ENCODE results near the gene ORC6.

ORC6 gene, protein sequence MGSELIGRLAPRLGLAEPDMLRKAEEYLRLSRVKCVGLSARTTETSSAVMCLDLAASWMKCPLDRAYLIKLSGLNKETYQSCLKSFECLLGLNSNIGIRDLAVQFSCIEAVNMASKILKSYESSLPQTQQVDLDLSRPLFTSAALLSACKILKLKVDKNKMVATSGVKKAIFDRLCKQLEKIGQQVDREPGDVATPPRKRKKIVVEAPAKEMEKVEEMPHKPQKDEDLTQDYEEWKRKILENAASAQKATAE

DNA sequence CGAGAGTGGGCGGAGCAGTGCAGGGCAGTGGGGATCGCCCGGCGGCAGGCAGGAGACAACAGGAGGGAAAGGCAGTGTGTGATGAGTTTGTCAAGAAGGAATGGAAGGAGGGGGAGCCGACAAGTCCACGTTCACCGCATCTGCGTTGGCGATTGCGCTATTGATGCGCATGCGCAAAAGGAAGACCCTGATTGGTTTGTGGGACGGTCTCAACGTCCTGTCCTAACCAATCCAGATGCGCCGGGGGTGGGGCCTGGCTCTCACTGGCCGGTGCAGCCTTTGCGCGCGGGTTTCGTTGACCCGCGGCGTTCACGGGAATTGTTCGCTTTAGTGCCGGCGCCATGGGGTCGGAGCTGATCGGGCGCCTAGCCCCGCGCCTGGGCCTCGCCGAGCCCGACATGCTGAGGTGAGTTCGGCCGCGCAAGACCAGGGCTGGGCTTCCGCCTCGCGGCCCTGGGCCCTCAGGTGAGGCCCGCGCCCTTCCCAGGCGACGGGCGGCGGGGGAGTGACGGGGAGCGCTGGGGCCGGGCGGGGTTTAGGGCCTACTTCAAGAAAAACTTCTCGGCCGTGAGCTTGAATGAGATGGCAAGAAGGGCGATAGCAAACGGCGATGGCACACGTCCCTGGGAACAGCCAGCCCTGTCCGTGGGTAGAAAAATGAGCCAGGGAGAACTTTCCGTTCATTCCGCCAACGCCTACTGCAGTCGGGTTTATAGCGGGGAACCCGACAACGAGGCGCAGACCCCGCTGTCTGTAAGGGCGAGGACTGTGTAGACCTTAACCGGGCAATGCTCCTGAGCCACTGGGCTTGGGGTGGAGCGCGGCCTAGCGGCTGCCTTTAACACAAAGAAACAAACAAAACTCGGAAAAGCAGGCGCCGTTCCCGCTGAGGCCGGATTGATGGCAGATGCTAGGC is at the start of gene ORC6:
ORC6 (plus strand) TSS at position 295 of the 916 bp plus-strand sequence; CDS start at position 342, 47 bp downstream.
- Histone ChIP-seq H3K4me3 (ENCODE audit: low read depth in 1 of 2, low read length in 1 of 2) (peak within 1 kb of the TSS; percentile 83 to 98), H3K4me1 (ENCODE audit: control insufficient read depth in 1 of 2, insufficient read depth in 1 of 2, low read depth in 1 of 2, low read length in 1 of 2) (peaks cover 54 to 59% of the 10 kb centered on the region in 2 experiments), H3K36me3 (no peaks in the 10 kb centered on the region), H3K27ac (peak within 1 kb of the TSS; percentile 91), H3K9me3 (no peaks in the 10 kb centered on the region), H3K27me3 (no peaks in the 10 kb centered on the region)
- TF ChIP-seq CTCF (IDR thresholded peaks at IDR 0.05), result peak; percentile 63

- H3K27me3 ChIP-seq, result no peaks in the 10 kb centered on the region
- H3K36me3 ChIP-seq, result peaks cover 19% of the 10 kb centered on the region
- peaks cover 8 to 11% of the 10 kb centered on the region in 2 experiments for H3K4me1 ChIP-seq (ENCODE audit: control insufficient read depth in 1 of 2, insufficient read depth in 1 of 2, low read depth in 1 of 2, low read length in 1 of 2)
- no peaks in the 10 kb centered on the region for H3K9me3 ChIP-seq
- no peak overlapping the region for H3K4me3 ChIP-seq (ENCODE audit: low read depth in 1 of 2, low read length in 1 of 2)
- H3K27ac ChIP-seq, result no peak overlapping the region
- TF ChIP-seq CTCF (IDR thresholded peaks at IDR 0.05), result no peak
Measured at GRCh38 chr16:46648656-46649055, 40.8 kb upstream of the ORC6 start.

- H3K27ac ChIP-seq, result no peak overlapping the region
- no peak for TF ChIP-seq CTCF (IDR thresholded peaks at IDR 0.05)
Measured at GRCh38 chr16:46649588-46650253, 39.7 kb upstream of the ORC6 start.

GRCh38 chr16:46650254-46650623 is 39.2 kb upstream of the ORC6 start:
- Histone ChIP-seq H3K27ac (no peak overlapping the region), H3K4me3 (ENCODE audit: low read depth in 1 of 2, low read length in 1 of 2) (no peak overlapping the region), H3K9me3 (no peaks in the 10 kb centered on the region), H3K27me3 (no peaks in the 10 kb centered on the region), H3K36me3 (peaks cover 30% of the 10 kb centered on the region), H3K4me1 (ENCODE audit: control insufficient read depth in 1 of 2, insufficient read depth in 1 of 2, low read depth in 1 of 2, low read length in 1 of 2) (peaks cover 8 to 11% of the 10 kb centered on the region in 2 experiments)
- TF ChIP-seq CTCF (IDR thresholded peaks at IDR 0.05), result no peak

More at GRCh38 chr16:46649588-46650253, 39.7 kb upstream of the ORC6 start:
- H3K36me3 ChIP-seq, result peaks cover 25% of the 10 kb centered on the region
- no peak overlapping the region for H3K4me3 ChIP-seq (ENCODE audit: low read depth in 1 of 2, low read length in 1 of 2)
- H3K27me3 ChIP-seq, result no peaks in the 10 kb centered on the region
- H3K9me3 ChIP-seq, result no peaks in the 10 kb centered on the region
- H3K4me1 ChIP-seq (ENCODE audit: control insufficient read depth in 1 of 2, insufficient read depth in 1 of 2, low read depth in 1 of 2, low read length in 1 of 2), result peaks cover 8 to 11% of the 10 kb centered on the region in 2 experiments

DNA sequence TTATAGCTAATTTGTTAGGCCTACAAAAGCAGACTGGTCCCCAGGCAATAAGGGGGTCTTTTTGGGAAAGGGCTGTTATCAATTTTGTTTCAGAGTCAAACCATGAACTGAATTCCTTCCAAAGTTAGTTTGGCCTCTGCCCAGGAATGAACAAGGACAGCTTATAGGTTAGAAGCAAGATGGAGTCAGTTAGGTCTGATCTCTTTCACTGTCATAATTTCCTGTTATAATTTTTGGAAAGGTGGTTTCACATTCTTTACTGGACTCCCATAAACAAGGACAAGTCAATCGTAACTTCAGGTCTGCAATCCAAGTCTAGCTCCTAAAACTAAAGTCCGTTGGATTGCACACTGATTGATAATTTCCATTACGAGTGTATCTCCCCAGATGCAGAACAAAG is 38.2 kb upstream of the ORC6 start:
- H3K36me3 ChIP-seq, result peaks cover 39% of the 10 kb centered on the region
- H3K27ac ChIP-seq, result no peak overlapping the region
- peaks cover 11% of the 10 kb centered on the region in 2 experiments for H3K4me1 ChIP-seq (ENCODE audit: control insufficient read depth in 1 of 2, insufficient read depth in 1 of 2, low read depth in 1 of 2, low read length in 1 of 2)
- no peaks in the 10 kb centered on the region for H3K27me3 ChIP-seq
- no peak overlapping the region for H3K4me3 ChIP-seq (ENCODE audit: low read depth in 1 of 2, low read length in 1 of 2)
- no peaks in the 10 kb centered on the region for H3K9me3 ChIP-seq
- TF ChIP-seq CTCF (IDR thresholded peaks at IDR 0.05), result no peak
